ENCODE measurements around the gene FHOD1.
A peak's percentile ranks its signal among the peaks of the same experiment; 100 is the strongest.

FHOD1 gene

DNA sequence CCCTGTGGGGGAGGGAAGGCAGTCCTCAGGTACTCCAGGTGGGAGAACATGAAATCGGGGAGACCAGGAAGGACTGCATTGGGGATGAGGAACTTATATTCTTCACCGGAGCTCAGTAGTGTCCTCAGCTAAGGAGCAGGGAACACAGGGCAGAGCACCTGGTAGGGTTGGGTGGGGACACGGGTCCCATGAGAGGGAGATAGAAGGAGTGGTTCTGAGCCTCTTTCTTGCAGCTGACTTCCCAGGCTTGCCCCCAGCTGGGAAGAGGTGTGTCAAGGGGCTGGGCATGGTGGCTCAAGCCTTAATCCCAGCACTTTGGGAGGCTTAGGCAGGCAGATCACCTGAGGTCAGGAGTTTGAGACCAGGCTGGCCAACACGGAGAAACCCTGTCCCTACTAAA, 2.1 kb downstream of the FHOD1 start:
- TF ChIP-seq, protein P1, sequence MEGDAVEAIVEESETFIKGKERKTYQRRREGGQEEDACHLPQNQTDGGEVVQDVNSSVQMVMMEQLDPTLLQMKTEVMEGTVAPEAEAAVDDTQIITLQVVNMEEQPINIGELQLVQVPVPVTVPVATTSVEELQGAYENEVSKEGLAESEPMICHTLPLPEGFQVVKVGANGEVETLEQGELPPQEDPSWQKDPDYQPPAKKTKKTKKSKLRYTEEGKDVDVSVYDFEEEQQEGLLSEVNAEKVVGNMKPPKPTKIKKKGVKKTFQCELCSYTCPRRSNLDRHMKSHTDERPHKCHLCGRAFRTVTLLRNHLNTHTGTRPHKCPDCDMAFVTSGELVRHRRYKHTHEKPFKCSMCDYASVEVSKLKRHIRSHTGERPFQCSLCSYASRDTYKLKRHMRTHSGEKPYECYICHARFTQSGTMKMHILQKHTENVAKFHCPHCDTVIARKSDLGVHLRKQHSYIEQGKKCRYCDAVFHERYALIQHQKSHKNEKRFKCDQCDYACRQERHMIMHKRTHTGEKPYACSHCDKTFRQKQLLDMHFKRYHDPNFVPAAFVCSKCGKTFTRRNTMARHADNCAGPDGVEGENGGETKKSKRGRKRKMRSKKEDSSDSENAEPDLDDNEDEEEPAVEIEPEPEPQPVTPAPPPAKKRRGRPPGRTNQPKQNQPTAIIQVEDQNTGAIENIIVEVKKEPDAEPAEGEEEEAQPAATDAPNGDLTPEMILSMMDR (IDR thresholded peaks at IDR 0.05; ENCODE audit: borderline replicate concordance, insufficient read depth, low read depth, low read length), result no peak
- peak overlapping the region; percentile 77 for H3K4me3 ChIP-seq (ENCODE audit: low read depth, low read length)

DNA sequence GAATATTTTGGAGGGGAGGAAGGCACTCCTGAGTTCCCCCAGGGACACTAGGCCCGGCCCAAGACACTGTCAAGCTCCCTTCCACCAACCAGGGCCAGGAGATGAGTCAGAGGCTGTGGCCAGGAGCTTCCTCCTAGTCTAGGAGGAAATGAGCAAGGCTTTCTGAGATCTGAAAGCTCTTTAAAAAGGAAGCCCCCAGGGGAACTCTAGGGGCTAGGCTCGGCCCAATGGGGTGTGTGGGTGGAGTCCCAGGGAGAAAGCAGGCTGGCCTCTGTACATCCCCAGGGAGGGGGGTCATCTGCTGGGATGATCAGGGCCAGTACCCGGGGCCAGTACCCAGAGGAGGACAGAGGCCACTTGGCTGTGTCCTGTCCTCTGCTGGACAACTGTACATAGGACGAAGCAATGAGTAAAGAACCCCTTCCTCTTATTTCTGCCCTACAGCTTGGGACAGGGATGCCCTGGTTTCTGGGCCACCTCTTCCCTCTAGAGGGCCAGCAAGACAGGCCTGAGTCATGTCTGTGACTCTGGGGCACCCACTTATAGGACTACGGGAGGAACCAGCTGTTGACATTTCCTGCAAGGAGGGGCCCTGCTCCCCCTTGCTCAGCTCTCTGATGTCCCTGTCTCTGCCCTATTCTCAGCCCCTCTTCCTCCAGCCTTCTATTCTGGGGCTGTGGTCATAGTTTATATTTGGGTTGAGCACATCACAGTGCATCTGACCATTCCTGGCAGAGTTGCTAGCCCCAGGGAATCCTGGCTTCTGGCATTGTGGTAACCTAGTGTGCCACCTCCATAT, 2.7 kb downstream of the FHOD1 start:
- TF ChIP-seq, protein P1 (IDR thresholded peaks at IDR 0.05; ENCODE audit: borderline replicate concordance, insufficient read depth, low read depth, low read length), result no peak
- H3K4me3 ChIP-seq (ENCODE audit: low read depth, low read length), result peak overlapping the region; percentile 77

DNA sequence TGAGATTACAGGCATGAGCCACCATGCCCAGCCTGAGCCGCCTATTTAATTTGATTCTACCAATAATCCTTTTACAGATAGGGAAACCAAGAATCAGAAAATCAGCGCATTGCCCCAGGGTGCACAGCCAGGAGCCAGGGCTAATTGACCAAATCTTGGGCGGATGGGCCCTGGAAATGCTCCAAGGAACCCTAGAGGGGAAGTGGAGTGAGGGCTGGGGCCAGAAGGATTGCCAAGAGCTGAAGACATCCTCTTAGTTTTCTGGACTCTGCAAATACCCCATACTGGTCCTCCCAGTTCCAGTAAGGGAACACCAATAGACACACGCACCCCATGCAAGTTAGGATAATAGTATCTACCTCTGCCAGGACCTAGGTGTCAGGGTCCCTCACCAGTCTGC, 3.8 kb downstream of the FHOD1 start:
- no peak overlapping the region for H3K4me3 ChIP-seq (ENCODE audit: low read depth, low read length)
- TF ChIP-seq, protein P1 (IDR thresholded peaks at IDR 0.05; ENCODE audit: borderline replicate concordance, insufficient read depth, low read depth, low read length), result no peak

DNA sequence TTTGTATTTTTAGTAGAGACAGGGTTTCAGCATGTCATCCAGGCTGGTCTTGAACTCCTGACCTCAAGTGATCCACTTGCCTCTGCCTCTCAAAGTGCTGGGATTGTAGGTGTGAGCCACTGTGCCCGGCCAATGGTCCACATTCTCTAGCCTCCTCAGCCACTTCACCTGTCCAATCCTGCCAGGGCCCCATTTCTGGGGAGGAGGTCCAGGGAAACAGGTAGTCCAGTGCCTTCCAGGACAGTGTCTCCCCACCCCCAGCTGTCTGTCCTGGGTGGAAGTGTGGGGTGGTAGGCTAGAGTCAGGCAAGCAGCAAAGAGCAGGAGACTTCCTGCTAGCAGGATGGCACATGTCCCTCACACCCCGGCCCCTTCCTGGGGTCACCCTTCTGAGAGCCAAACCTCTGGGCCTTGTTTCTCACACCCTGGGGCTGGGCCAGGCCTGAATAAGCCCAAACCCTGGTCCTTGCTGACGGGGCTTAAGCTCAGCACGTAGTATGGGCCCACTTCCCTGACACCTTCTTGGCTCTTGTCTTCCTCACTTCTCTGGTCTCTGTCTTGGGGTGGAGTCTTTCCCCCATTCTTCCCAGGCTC, 5.0 kb downstream of the FHOD1 start:
- H3K4me3 ChIP-seq (ENCODE audit: low read depth, low read length), result no peak overlapping the region
- TF ChIP-seq, protein P1 (IDR thresholded peaks at IDR 0.05; ENCODE audit: borderline replicate concordance, insufficient read depth, low read depth, low read length), result no peak

DNA sequence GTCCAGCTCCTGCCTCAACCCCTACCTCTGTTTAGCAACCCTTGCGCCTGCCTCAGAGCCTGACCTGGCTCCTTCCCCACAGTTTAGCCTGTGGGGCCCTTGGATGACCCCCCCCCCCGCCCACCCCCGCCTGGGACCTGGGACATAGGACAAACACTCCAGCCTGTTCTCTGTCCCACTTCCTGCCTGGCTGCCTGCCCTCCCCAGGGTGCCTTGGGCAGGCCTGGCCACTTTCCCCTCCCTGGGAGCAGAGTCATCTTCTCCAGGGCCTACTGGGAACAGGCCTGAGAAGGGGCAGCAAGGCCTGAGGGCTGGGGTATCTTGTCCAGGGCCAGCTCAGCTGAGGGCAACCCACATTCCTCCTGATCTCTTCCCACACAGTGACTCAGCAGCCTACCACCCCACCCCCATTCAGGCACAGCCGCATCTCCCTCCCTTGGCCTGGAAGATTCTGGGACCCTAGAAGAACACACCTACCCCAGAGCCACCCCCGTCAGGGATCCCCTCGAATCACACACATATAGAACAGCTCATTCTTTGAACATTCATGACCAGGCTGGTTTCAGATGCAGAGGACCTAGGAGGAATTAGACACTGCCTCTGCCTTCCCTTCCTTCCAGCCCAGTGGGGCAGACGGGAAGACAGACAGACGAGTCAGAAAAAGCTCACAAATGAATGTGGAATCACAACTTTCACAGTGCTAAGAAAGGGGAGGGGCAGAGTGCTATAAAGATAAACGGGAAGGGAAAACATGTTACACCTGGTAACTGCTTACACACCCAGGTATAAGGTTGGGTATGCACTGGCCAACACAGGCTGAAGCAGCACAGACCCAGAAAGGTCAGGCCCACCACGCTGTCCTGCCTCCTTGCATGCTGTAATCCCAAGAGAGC, 6.0 kb downstream of the FHOD1 start:
- TF ChIP-seq, protein P1 (IDR thresholded peaks at IDR 0.05; ENCODE audit: borderline replicate concordance, insufficient read depth, low read depth, low read length), result no peak

DNA sequence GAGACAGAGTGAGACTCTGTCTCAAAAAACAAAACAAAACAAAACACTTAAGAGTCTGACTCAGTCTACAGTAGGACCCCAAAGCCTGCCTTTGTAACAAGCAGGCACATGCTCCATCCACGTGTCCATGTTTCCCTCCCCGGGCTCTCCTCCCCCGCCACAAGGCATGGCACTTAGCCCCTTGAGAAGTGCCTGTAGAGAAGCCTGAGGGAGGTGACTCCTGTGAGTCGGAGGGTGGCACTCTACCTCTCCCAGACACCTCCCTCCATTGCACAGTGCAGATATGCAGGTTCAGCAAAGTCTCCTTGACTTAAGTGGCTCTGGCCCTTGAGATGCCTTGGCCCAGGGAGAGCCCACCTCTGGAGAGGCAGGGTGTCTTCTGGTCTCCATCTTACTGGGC, 6.8 kb downstream of the FHOD1 start:
- TF ChIP-seq, protein P1 (IDR thresholded peaks at IDR 0.05; ENCODE audit: borderline replicate concordance, insufficient read depth, low read depth, low read length), result no peak
- no peak overlapping the region for H3K4me3 ChIP-seq (ENCODE audit: low read depth, low read length)

More for the DNA sequence above, 6.0 kb downstream of the FHOD1 start:
- H3K4me3 ChIP-seq (ENCODE audit: low read depth, low read length), result no peak overlapping the region

Measured in GM12875 (cell line).